ENCODE measurements around the gene ADAMTSL2.

The ADAMTSL2 gene

DNA sequence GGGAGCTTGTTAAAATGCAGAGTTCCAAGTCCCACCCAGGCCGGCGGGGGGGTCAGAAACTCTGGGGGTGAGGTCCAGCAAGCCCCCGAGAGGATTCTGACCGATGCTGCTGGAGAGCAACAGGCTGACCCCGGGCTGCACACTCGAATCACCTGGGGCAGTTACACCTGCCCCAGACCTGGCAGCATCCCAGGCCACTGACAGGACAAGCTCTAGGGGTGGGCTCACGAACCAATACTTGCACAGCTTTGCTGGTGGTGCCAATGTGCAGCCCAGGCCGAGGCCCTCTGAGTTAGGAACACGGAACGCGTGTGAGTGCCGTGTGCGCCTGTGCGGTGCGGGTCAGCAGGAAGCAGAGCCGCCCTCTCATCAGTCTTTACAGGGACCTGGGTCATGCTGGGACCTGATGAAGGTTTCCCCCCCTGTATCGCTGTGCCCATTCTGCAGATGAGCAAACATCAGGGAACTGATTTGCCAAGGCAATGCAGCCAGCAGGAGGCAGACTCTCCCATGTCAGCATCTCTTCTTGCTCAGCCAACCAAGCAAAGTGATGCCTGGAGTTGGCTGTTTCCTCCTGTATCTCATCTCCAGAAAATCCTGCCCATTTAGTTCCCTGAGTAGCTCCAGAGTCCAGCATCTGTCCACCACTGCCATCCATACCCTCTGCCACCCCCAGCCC is 58.4 kb downstream of the ADAMTSL2 start:
- no peak for TF ChIP-seq TAF1 (IDR thresholded peaks at IDR 0.05; ENCODE audit: borderline replicate concordance, insufficient read depth, low read length)

DNA sequence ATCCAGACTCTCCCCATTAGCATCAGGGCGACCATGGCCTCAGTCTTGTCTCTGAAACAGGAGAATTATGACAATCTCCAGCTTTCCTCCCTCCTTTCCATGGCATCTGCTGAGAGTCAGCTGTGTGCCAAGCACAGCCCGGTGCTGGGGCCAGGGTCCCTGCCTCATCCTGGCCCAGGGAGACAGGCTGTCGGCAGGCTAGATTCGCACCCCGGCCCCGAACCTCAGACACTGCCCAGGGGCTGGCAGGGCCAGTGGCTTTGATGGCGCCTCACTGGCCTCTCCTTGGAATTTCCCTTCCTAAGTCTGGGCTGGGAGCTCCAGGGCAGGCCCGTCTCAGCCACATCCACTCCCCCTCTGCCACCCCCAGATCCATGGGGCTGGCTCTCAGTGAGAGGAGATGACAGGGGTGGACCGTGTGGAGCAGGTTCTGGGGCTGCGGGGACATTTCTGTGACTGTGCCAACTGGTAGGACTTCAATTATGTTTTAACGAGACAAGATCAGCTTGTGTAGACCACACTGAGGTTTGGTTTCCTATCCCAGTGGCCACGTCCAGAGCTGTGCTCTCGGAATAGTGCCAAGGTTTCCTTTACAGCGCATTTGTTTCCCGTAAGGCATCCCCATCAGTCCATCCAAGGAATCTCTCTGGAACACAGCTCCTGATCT is 59.2 kb downstream of the ADAMTSL2 start:
- TF ChIP-seq TAF1 (IDR thresholded peaks at IDR 0.05; ENCODE audit: borderline replicate concordance, insufficient read depth, low read length) (no peak), POLR2AphosphoS5 (IDR thresholded peaks at IDR 0.05; ENCODE audit: low read depth, low read length) (no peak), SIN3A (IDR thresholded peaks at IDR 0.05; ENCODE audit: borderline replicate concordance, insufficient read depth, low read length) (no peak), FOXP2 (optimal IDR thresholded peaks at IDR 0.05; ENCODE audit: borderline replicate concordance, extremely low read depth, extremely low read length, insufficient read depth) (no peak)
- TF ChIP-seq, protein P1, sequence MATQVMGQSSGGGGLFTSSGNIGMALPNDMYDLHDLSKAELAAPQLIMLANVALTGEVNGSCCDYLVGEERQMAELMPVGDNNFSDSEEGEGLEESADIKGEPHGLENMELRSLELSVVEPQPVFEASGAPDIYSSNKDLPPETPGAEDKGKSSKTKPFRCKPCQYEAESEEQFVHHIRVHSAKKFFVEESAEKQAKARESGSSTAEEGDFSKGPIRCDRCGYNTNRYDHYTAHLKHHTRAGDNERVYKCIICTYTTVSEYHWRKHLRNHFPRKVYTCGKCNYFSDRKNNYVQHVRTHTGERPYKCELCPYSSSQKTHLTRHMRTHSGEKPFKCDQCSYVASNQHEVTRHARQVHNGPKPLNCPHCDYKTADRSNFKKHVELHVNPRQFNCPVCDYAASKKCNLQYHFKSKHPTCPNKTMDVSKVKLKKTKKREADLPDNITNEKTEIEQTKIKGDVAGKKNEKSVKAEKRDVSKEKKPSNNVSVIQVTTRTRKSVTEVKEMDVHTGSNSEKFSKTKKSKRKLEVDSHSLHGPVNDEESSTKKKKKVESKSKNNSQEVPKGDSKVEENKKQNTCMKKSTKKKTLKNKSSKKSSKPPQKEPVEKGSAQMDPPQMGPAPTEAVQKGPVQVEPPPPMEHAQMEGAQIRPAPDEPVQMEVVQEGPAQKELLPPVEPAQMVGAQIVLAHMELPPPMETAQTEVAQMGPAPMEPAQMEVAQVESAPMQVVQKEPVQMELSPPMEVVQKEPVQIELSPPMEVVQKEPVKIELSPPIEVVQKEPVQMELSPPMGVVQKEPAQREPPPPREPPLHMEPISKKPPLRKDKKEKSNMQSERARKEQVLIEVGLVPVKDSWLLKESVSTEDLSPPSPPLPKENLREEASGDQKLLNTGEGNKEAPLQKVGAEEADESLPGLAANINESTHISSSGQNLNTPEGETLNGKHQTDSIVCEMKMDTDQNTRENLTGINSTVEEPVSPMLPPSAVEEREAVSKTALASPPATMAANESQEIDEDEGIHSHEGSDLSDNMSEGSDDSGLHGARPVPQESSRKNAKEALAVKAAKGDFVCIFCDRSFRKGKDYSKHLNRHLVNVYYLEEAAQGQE (IDR thresholded peaks at IDR 0.05; ENCODE audit: insufficient read depth in 1 of 2, low read depth in 2 of 2, low read length in 2 of 2) = no peak

DNA sequence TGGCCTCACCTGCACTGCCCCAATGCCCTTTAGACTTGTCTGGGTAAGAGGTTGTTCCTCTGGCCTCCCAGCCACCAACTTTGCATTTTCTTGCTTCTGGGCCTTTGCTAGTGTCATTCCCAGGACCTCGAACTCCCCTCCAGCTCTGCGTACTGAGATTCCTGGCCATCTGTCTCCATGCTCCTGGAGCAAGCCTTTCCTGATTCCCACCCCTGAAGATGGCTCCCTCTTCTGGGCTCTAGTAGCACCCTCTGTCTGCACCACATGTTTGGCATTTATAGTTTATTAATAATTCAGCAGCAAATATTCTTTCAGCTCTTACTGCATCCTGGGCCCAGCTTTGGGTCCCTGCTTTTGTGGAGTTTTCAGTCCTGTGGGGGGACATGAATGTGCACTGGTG is 59.8 kb downstream of the ADAMTSL2 start:
- TF ChIP-seq TAF1 (IDR thresholded peaks at IDR 0.05; ENCODE audit: borderline replicate concordance, insufficient read depth, low read length) = no peak
- no peak for TF ChIP-seq POLR2AphosphoS5 (IDR thresholded peaks at IDR 0.05; ENCODE audit: low read depth, low read length)
- no peak for TF ChIP-seq FOXP2 (optimal IDR thresholded peaks at IDR 0.05; ENCODE audit: borderline replicate concordance, extremely low read depth, extremely low read length, insufficient read depth)
- TF ChIP-seq SIN3A (IDR thresholded peaks at IDR 0.05; ENCODE audit: borderline replicate concordance, insufficient read depth, low read length) = no peak
- TF ChIP-seq, protein P1 (IDR thresholded peaks at IDR 0.05; ENCODE audit: insufficient read depth in 1 of 2, low read depth in 2 of 2, low read length in 2 of 2) = no peak

DNA sequence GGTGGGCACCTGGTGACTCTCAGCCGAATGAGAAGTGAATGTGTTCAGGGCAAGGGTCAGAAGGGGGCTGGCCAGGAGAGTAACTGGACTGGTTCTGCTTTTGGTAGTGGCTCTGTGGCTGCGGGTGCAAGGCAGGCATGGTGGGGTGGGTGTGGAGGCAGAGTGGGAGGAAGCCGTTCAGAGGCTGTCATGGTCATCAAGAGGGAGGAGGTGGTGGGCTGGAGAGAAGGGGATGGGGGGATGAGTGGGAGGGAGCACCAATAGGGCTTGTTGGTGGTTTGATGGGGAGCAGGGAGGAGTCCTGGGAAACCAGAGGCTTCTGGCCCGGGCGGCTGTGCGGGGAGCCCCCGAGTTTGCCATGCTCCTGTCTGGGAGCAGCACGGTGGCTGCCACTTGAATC is 61.4 kb downstream of the ADAMTSL2 start:
- TF ChIP-seq TAF1 (IDR thresholded peaks at IDR 0.05; ENCODE audit: borderline replicate concordance, insufficient read depth, low read length) (no peak), SIN3A (IDR thresholded peaks at IDR 0.05; ENCODE audit: borderline replicate concordance, insufficient read depth, low read length) (no peak), POLR2AphosphoS5 (IDR thresholded peaks at IDR 0.05; ENCODE audit: low read depth, low read length) (no peak), FOXP2 (optimal IDR thresholded peaks at IDR 0.05; ENCODE audit: borderline replicate concordance, extremely low read depth, extremely low read length, insufficient read depth) (no peak)
- TF ChIP-seq, protein P1 (IDR thresholded peaks at IDR 0.05; ENCODE audit: insufficient read depth in 1 of 2, low read depth in 2 of 2, low read length in 2 of 2) = no peak

DNA sequence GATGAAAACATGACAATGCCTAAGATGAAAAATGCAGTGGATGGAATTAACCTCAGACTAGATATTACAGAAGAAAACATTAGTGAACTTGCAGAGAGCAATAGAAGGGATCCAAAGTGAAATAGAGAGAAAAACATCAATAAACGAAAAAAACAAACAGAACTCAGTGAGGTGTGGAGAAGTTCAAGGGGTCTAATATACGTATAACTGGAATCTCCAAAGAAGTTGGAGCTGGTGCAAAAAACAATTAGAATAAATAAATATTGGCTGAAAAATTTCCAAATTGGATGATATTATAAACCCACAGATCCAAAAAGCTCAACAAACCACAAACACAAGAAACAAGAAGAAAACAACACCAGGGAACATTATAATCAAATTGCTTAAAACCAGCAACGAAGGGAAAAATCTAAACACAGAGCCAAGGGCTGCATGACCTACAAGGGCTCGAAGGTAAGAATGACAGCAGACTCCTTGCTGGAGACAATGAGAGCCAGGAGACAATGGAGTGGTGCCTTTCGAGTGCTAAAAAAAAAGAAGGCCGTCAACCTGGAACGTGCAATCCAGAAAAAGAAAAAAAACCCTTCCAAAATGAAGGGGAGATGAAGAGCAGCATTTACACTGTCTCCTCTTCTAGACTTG is 62.9 kb downstream of the ADAMTSL2 start:
- TF ChIP-seq FOXP2 (optimal IDR thresholded peaks at IDR 0.05; ENCODE audit: borderline replicate concordance, extremely low read depth, extremely low read length, insufficient read depth) (no peak), TAF1 (IDR thresholded peaks at IDR 0.05; ENCODE audit: borderline replicate concordance, insufficient read depth, low read length) (no peak)

DNA sequence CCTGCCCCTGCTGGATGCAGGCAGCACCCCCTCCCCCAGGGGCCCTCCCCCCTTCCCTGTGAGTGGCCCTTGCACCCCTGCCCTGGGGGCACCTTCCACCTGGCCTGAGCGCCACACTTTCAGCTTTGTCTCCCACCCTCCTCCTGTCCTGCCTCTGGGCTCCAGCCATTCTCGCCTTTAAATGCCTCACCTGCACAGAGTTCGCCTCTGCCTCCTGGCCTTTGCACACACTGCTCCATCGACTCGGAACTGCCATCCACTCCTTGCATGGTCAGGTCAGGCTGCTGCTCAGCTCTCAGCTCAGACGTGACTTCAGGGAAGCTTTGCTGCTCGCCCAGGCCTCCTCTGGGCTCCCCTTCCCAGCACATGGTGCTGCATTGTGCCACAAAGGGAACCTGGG is 64.5 kb downstream of the ADAMTSL2 start:
- TF ChIP-seq SIN3A (IDR thresholded peaks at IDR 0.05; ENCODE audit: borderline replicate concordance, insufficient read depth, low read length) = no peak
- no peak for TF ChIP-seq POLR2AphosphoS5 (IDR thresholded peaks at IDR 0.05; ENCODE audit: low read depth, low read length)
- TF ChIP-seq, protein P1 (IDR thresholded peaks at IDR 0.05; ENCODE audit: insufficient read depth in 1 of 2, low read depth in 2 of 2, low read length in 2 of 2) = no peak
- TF ChIP-seq FOXP2 (optimal IDR thresholded peaks at IDR 0.05; ENCODE audit: borderline replicate concordance, extremely low read depth, extremely low read length, insufficient read depth) = no peak
- no peak for TF ChIP-seq TAF1 (IDR thresholded peaks at IDR 0.05; ENCODE audit: borderline replicate concordance, insufficient read depth, low read length)
